HepG2 (cell line): ENCODE data around the gene BANP. TPM values are rescaled to one million over a fixed set of nuclear protein-coding genes. Genes with fewer than 3 reads are reported as not detected.

Source experiments
- BRCA1 ChIP-seq: sonication (generic); formaldehyde crosslinking; IDR thresholded peaks from 2 replicates; pipeline ENCODE4 v1.4.0; 2020; ENCODE audit warnings: missing genetic modification reagents
- EEA1 ChIP-seq: sonication (generic); formaldehyde crosslinking; IDR thresholded peaks from 2 replicates; pipeline ENCODE4 v1.5.1; 2020; ENCODE audit warnings: mild to moderate bottlenecking, missing genetic modification reagents, borderline replicate concordance
- ETV6 ChIP-seq: sonication (generic); formaldehyde crosslinking; conservative IDR thresholded peaks from 2 replicates; pipeline ENCODE4 v1.4.0; 2020; ENCODE audit warnings: missing genetic modification reagents
- FOXA3 ChIP-seq: IDR thresholded peaks from 2 replicates; pipeline ENCODE4 v1.6.1; 2016; ENCODE audit warnings: missing genetic modification reagents, missing compliant biosample characterization
- FOXO4 ChIP-seq: sonication (generic); formaldehyde crosslinking; conservative IDR thresholded peaks from 2 replicates; pipeline ENCODE4 v1.8.1; 2023; ENCODE audit warnings: missing genetic modification reagents
- FOXP4 ChIP-seq: sonication (generic); formaldehyde crosslinking; IDR thresholded peaks from 2 replicates; pipeline ENCODE4 v1.4.0; 2020; ENCODE audit warnings: missing genetic modification reagents
- HNF1B ChIP-seq: sonication (generic); formaldehyde crosslinking; IDR thresholded peaks from 2 replicates; pipeline ENCODE4 v1.5.1; 2020; ENCODE audit warnings: mild to moderate bottlenecking, moderate library complexity, missing genetic modification reagents
- NR2F6 ChIP-seq, 2 experiments: IDR thresholded peaks; 2 replicates each; pipeline ENCODE4 v1.6.1; 2016; ENCODE audit warnings: antibody characterized with exemption in 1 of 2, mild to moderate bottlenecking in 1 of 2
- PCBP1 ChIP-seq: fragments of 200-400 bp; formaldehyde crosslinking; IDR thresholded peaks from 2 replicates; pipeline ENCODE4 v1.6.1; 2017; ENCODE audit warnings: mild to moderate bottlenecking, low read depth, low read length, borderline replicate concordance
- ZC3H13 ChIP-seq: sonication (generic); formaldehyde crosslinking; IDR thresholded peaks from 2 replicates; pipeline ENCODE4 v1.8.1; 2023; ENCODE audit warnings: mild to moderate bottlenecking, missing genetic modification reagents, moderate library complexity
- ZFP1 ChIP-seq: IDR thresholded peaks from 2 replicates; pipeline ENCODE4 v1.6.1; 2016
- ZFP90 ChIP-seq: sonication (generic); formaldehyde crosslinking; IDR thresholded peaks from 2 replicates; pipeline ENCODE4 v1.8.0; 2022; ENCODE audit warnings: missing genetic modification reagents, mild to moderate bottlenecking, inconsistent platforms, borderline replicate concordance
- ZNF253 ChIP-seq: sonication (generic); formaldehyde crosslinking; IDR thresholded peaks from 2 replicates; pipeline ENCODE4 v1.8.0; 2022; ENCODE audit warnings: mild to moderate bottlenecking, missing genetic modification reagents, borderline replicate concordance
- ZNF292 ChIP-seq: sonication (generic); formaldehyde crosslinking; IDR thresholded peaks from 2 replicates; pipeline ENCODE4 v1.8.1; 2022; ENCODE audit warnings: mild to moderate bottlenecking, low read depth, missing genetic modification reagents, borderline replicate concordance
- ZNF646 ChIP-seq: sonication (generic); formaldehyde crosslinking; IDR thresholded peaks from 2 replicates; pipeline ENCODE4 v1.9.0; 2021; ENCODE audit warnings: mild to moderate bottlenecking, missing genetic modification reagents
- ZNF782 ChIP-seq: sonication (generic); formaldehyde crosslinking; IDR thresholded peaks from 2 replicates; pipeline ENCODE4 v1.4.0; 2020; ENCODE audit warnings: missing genetic modification reagents, mild to moderate bottlenecking, borderline replicate concordance
- polyA plus RNA-seq, 8 experiments: library from polyadenylated mRNA; depleted of rRNA in 3 of 8; stranded (reverse) in 7 of 8; unstranded in 1 of 8; fragments of >200 nt; fragmentation: Illumina TruSeq in 4 of 8; extraction: Trizol in 4 of 8; gene quantifications; 2 replicates each; pipeline versions ENCODE4 v1.2.1 to v1.2.3, GENCODE V29; 2011 to 2016; ENCODE audit warnings: low read depth in 4 of 8, missing spikeins in 1 of 8, mixed read lengths in 1 of 8; ENCODE audit not compliant: insufficient read depth in 1 of 8
- total RNA-seq, 5 experiments: library from RNA; depleted of rRNA; stranded (reverse); fragments of >200 nt; fragmentation: Illumina TruSeq; extraction: Trizol; gene quantifications; 2 replicates each; pipeline ENCODE4 v1.2.3, GENCODE V29; 2016; ENCODE audit warnings: low read depth in 1 of 5

The BANP gene
- total and polyA plus RNA-seq, 2 of the 13 experiments (the other 11 are each of a cell fraction or from before 2014, with no cell fraction given): 20.2 to 23.8 TPM

GRCh38 chr16:87950765-87951551 lies at the start of gene BANP (continued):
- TF ChIP-seq ZFP1 (CRISPR knock-in tag): peak; percentile 86
- TF ChIP-seq ETV6 (CRISPR knock-in tag): peak; percentile 26; the same call in 1 of the 2 replicates
- TF ChIP-seq FOXO4 (CRISPR knock-in tag): no peak
- no peak for TF ChIP-seq ZNF646 (CRISPR knock-in tag)
- TF ChIP-seq ZNF292 (CRISPR knock-in tag): peak; percentile 71; the same call in 1 of the 2 replicates
- TF ChIP-seq PCBP1: peak; percentile 93
- TF ChIP-seq ZNF782 (CRISPR knock-in tag): no peak
- TF ChIP-seq ZFP90: peak; percentile 91
- peak; percentile 93 for TF ChIP-seq EEA1 (CRISPR knock-in tag)
- no peak; the same call in 1 of the 2 replicates for TF ChIP-seq ZC3H13 (CRISPR knock-in tag)
- TF ChIP-seq NR2F6 (IDR thresholded peaks at IDR 0.05): 0 out of 2 replicates have a peak, but pooled peaks have one; percentile 9
- peak; percentile 70 for TF ChIP-seq NR2F6 (CRISPR knock-in tag; IDR thresholded peaks at IDR 0.05)
- no peak; the same call in 1 of the 2 replicates for TF ChIP-seq BRCA1 (CRISPR knock-in tag)
- peak; percentile 74 for TF ChIP-seq FOXP4 (CRISPR knock-in tag)
- TF ChIP-seq HNF1B (CRISPR knock-in tag): peak; percentile 87
- TF ChIP-seq ZNF253: no peak
- TF ChIP-seq FOXA3: peak; percentile 72
